ENCODE data around the gene CAPN2.

DNA sequence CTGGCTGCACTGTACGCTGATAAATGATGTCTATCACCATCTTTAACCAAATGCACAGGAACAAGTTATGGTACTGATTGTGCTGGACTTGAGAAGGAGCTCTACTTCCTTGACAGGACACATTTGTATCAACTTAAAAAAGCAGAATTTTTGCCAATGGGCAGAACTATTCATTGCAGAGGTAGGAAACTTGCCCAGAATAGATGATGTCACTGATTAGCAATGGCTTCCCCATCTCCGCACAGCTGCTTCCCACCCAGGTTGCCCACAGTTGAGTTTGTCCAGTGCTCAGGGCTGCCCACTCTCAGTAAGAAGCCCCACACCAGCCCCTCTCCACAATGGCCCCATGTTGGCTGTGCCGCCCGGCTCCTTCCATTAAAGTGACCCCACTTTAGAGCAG lies 33.4 kb downstream of the CAPN2 start:
- TF ChIP-seq, protein P1, sequence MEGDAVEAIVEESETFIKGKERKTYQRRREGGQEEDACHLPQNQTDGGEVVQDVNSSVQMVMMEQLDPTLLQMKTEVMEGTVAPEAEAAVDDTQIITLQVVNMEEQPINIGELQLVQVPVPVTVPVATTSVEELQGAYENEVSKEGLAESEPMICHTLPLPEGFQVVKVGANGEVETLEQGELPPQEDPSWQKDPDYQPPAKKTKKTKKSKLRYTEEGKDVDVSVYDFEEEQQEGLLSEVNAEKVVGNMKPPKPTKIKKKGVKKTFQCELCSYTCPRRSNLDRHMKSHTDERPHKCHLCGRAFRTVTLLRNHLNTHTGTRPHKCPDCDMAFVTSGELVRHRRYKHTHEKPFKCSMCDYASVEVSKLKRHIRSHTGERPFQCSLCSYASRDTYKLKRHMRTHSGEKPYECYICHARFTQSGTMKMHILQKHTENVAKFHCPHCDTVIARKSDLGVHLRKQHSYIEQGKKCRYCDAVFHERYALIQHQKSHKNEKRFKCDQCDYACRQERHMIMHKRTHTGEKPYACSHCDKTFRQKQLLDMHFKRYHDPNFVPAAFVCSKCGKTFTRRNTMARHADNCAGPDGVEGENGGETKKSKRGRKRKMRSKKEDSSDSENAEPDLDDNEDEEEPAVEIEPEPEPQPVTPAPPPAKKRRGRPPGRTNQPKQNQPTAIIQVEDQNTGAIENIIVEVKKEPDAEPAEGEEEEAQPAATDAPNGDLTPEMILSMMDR (IDR thresholded peaks at IDR 0.05 in 8 of 11, conservative IDR thresholded peaks at IDR 0.05 in 3 of 11): no peak
- no peak for TF ChIP-seq POLR2A (IDR thresholded peaks at IDR 0.05)

Data from spleen (tissue), 7 donors.